CD4-positive, alpha-beta T cell treated with Interleukin-21 for 1 hour (primary cell): ENCODE measurements around the gene OVCA2.

Source experiments
- DNase-seq: peaks from one replicate; pipeline ENCODE4 v3.0.0-alpha.2; 2020

The OVCA2 gene

DNA sequence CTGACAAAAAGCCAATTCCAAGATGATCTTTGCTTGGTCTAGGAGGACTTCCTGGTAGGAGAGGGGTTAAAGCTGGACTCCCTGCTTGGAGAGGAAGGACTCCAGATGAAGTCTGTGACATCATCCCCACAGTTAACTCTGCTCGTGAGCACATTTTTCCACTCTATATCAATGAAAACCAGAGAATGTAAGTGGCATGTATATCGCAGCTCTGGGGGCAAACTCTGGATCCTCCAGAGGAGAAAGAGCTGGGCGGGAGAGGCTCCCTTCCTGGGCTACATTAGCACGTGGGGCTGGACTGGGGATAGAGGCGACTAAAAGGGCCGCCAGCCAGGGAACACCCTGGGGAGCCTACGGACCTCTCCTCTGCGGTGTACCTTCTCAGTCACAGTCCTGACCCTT lies 47.2 kb downstream of the OVCA2 start:
- DNase-seq: no peak

DNA sequence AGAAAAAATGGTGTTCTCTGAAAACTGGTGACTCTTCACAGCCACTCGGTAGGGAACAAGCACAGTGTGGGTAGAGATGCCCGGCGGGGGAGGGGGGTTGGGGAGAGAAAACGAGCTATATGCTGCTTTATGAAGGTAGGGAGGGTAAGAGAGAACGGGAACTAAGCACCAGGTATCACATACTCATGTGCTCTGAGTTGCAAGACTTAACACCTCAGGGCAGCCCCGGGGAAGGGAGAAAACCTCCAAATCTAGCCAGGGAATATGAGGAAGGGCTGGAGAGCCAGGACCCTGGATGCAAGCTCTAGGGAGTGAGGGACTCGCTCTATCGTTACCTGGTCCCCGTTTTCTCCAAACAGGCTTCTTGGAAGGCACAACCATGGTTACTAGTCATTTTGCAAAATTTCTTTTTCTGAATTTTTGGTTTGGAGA lies 48.4 kb downstream of the OVCA2 start:
- no peak for DNase-seq

- no peak for DNase-seq
Measured at GRCh38 chr17:2090804-2091534, 49.1 kb downstream of the OVCA2 start.

DNA sequence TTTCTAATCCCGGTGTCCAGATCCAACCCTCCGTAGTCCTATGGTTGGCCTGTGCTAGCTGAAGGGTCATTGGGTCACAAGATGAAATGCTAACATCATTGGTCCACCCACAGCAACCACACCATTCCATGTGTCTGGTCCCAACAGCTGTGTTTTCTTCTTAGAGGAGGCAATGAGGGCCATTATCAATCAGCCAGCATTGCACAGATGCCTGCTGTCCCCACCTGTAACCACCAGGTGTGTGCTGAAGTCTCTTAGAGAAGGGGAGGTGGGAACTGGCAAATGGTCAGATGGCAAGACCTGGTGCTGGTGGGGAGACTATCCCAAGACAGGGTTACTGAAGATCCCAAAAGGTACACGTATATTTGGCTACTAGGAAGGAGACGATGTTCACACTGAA lies 50.4 kb downstream of the OVCA2 start:
- DNase-seq: no peak
